GM19324 (cell line): Measurements from ENCODE around the gene SAMSN1.
A peak's percentile ranks its signal among the peaks of the same experiment; 100 is the strongest.
"Not testable (repeated sequence)": the region's sequence is repeated elsewhere in the genome, so short reads cannot be mapped to it uniquely, and the experiment has no call there.

ENCODE experiments used
- ATAC-seq: cut with Tn5 transposase; IDR thresholded peaks from one replicate; pipeline ENCODE4 v1.9.1; 2021; ENCODE audit warnings: mild to moderate bottlenecking, moderate library complexity; ENCODE audit not compliant: unreplicated experiment, low FRiP score

SAMSN1 gene

DNA sequence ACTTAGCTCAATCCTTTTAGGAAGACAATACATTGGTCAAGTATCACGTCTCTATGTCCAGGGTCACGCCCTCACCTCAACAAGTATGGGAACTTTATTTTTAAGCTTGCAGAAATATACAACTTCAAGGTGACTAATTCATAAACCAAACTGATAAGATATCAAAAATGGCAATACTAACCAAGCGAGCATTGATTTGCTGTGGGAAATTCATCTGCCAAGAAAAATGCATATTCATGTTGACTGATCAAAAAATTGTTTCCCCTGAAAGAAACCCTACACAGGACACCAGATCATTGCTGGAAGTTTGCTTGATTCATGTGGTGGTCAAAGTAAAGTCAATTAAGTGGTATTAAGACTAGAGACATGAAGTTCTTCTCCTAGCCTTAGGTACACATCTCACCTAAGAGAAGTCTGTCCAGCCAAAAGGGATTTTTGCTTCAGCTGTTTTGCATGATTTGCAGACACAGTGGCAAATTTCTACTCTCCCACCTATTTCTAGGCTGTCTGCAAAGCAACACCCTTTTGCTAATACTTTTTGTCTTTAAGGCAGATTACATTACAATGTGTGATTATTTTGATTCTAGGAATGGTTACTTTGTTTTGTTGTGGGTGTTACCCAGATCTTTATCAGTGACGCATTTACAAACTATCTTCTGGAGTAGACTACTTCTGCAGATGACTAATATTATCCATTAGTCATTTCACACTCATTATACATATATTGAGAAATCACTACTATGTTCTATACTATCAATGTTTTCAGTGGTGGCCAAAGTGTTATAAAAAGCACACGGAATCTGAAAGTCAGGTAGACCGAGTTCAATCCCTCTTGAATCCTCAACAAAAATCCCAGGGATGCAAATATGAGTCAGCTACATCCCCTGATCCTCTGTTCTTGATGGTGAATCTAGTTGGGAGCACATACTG, 12.4 kb downstream of the SAMSN1 start:
- peak; percentile 65 for ATAC-seq

DNA sequence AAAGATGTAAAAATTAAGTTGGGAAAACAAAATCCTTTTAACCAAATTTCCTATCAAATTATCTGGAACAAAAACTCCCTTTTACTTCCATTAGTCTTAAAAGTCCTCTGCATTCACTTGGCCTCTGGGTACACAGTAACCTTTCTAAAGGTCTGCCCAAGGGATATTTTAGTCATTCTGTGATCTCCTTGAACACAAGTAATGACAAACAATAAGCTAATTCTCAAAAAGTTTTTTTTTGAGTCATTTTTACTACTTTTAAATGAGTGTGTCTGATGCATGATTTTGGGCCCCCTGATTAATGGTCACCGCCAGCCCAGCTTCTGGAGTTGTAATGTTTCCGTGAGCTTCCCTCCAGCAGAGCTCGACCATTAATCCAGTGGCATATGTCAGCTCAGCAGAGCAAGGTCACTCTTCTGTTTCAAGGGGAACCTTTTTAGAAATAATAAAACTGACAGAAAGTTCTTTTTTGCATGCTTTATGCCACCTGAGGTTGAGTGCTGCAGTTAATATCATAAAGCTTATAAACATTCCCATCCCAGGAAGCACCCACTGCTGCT, 14.3 kb downstream of the SAMSN1 start:
- no peak for ATAC-seq

DNA sequence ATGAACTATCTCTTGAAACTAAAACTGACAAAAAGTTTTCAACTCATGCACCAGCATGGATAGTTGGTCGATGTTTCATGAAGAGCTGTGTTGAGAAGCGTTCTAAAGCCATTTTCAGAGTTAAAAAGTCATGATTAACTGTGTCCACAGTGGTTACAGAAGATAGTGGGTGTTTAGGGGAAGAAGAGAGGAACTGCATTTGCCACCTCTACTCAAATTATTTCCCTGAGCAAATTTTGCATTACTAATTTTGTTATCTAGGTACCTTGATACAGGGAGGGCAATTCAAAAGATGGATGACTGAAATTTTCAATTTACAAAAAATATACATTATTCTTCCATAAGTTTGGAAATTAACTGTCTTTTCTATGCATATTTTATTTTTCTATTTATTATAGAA, 15.5 kb downstream of the SAMSN1 start:
- no peak for ATAC-seq

DNA sequence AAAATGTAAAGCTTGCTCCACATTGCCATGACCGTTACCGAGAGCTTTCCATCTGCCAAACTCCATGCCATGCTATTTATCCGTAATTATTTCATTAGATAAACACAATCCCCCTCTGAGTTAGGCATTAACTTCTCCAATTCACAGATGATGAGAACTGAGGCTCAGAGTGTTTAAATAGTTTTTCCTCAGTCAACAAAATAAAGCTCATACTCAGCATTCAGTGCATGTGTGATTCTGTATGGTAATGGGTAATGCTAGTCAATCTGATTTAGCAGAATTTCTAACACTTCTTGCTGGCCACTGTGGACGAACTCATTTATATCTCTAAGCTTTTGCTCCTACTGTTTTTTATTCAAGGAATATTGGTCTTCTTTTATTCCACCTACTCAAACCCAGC, 17.3 kb downstream of the SAMSN1 start:
- no peak for ATAC-seq

DNA sequence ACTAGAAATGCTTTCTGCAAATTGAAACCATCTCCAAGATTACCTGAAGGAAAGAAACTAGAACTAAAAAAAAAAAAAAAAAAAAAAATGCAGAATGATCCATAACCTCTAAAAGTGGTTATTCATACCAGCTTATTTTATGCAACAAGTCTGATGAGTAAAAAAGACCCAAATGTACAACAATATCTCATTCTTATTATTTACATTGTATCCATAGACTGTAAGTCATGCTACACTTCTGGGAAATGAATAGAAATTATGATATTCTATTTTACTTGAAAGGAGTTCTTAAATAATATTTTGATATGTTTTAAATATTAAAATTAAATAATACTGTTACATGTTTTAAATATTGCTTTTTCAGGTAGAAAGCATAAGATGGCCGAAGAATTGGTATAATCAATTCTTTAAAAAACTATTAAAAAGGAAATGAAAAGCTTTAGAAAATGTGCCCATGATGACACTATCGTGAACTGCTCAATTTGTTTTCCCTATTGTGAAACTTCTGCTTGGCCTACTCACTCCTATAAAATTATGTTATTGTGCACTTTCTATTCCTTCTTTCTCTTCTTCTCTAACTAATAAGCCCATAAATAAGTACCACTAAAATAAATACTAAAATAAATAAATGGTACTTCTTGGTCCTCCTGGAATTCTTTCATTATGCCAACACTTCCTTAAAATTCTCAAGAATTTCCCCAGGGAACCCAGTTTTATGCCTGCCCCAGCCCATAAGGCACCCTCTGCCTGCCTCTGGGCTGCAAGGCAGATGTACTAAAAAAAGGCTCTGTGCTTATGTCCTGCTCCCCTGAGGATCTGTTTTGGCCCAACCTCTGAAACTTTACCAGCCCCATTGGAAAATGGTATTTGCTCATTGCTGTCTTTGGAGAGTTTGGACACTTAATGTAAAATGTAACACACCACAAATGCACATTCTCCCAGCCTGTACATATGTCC, 18.1 kb downstream of the SAMSN1 start:
- ATAC-seq, result no peak

DNA sequence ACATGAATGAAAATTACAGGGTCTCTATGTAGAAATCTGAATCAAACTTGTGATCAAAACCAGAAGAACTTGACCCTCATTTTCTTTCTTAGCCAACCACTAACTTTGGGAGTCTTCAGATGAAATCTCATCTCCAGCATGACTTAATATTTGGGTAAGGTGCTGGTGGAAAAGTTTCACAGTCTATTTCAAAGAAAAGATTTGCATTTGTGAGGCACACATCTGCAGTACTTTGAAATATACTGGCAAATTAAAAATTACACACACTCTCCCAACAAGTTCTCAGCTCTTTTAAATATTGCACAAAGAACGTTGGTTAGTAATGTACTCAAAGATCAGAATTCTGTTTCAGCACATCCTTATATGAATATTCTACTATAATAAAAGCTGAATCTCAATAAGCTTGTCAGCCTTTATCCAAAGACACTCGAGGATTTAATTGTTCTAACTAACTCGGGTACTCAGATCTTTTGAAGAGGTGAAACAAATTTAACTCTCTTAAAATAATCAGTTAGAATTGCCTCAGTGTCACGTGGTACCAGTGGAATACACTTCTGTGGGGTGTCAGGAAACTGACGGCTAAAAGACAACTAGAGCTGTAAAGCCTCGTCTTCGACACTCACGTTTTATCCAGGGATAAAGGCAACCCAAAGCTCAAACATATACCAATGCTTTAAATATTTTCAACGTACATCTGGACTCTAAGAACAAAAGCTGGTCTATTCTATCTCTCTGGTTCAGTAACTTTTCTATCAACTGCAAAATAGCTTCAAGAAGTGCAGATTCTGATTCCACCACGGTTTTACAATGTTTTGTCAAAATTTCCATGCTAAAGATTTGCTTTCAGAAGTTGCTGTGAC, 19.0 kb downstream of the SAMSN1 start:
- no peak for ATAC-seq

DNA sequence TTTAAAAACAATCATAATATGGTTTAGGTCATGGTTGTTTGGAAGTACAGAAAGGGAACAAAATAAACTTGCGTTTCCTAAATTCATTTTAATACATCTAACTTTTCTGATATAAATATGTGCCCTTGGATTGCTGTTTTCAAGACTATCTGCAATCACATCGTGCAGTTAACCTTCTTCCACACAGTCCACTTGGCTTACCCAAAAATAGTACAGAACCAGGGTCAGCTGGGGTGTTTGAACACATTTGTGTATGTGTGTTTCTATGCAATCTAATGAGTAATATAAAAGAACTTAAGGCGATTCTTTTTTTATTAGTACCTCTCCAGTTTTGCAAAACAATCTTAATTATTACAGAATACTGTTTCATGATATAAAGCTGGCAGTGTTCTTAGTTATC, 19.9 kb downstream of the SAMSN1 start:
- no peak for ATAC-seq

DNA sequence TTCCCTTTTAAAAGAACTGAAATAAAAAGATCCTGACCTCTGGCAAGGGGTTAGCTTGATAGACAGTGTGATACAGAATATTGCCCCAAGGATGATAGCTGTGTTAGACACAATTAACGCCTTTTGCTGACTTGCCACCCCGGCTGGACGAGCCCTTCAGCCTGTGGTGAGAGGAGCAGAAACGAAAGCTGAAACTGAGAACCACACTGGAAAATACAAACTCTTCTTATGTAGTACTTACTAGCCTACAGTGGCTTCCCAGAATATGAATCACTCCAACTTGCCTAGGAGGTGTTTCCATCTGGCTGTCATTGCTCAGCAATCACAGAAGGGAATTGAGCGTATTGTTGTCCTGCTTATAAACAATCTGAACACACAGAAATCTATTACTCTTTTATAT, 22.9 kb downstream of the SAMSN1 start:
- ATAC-seq, result peak; percentile 84

DNA sequence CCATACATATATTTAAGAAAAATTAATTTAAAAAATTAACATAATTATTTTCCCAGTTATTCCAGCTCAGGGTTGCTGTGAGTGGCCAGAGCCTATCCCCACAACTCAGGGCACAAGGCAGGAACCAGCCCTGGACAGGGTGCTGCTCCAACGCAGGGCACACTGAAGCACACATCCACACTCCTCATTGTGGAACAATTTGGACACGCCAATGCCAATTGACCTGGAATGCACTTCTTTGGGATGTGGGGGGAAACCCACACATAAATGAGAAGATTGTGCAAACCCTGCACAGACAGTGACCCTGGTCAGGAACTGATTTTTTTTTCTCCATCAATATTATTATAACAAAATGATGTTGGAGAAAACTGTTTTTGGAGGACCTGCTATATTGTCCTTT, 23.4 kb downstream of the SAMSN1 start:
- no peak for ATAC-seq

DNA sequence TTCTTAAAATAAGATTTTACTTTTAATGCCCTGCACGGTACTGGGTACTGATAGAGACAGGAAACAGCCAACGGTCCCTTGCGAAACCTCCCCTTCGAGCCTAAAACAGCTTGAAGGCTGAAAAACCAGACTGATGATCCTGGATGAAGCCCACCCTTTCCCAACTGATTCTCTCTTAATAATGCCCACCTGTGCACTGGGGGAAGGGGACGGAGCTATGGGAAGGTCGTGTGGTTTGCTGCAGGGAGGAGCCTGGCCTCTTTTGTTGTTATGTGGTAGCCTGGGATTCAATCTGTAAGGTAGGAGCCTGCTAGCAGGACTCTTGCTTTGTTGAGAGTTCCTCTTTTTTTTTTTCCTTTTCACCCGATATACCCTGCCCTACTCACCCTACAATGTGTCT, 25.6 kb downstream of the SAMSN1 start:
- no peak for ATAC-seq

DNA sequence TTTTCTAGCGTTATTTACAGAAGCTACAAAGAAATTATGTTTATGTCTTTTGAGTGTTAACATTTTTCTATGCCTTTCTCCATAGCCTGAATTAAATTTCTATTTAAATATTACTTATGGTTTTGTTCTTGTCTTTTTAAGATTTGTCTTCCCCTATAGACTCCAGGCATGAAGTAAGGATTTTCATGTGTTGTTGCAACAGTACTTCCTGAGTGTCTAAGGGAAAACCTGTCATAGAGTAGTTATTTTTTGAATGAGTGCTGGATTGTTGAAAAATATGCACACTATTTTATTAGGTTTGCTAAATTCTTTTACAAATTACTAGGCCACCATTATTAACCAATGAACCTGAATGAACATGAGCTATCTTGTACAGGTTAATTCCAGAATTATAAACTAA, 27.1 kb downstream of the SAMSN1 start:
- no peak for ATAC-seq

DNA sequence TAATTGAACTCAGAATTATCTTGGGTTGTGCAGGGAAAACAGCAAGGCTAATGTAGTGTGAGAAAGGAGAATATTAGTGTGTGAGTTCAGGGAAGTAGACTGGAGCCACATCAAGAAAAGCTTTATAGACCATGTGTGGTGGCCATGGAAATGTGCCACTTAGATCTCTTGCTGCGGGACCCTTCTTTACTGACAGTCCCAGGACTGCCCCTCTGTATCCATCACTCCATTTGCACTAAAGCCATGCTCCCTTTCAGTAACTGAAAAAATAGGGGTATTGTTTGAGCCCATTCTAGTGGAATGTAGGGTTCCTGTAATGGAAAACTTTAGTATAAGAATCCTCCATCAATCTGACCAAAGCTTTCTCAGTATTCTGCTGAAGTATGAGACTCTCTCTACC, 32.3 kb downstream of the SAMSN1 start:
- no peak for ATAC-seq

DNA sequence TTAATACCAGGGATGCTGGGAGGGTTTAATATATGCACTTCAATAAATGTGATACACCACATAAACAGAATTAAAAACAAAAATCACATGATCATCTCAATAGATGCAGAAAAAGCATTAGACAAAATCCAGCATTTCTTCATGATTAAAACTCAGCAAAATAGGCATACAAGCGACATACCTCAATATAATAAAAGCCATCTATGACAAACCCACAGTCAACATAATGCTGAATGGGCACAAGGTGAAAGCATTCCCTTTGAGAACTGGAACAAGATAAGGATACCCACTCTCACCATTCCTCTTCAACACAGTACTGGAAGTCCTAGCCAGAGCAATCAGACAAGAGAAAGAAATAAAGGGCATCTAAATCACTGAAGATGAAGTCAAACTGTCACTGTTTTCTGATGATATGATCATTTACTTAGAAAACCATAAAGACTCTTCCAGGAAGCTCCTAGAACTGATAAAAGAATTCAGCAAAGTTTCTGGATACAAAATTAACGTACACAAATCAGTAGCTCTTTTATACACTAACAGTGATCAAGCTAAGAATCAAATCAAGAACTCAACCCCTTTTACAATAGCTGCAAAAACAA, 39.2 kb downstream of the SAMSN1 start:
- not testable (repeated sequence) for ATAC-seq

DNA sequence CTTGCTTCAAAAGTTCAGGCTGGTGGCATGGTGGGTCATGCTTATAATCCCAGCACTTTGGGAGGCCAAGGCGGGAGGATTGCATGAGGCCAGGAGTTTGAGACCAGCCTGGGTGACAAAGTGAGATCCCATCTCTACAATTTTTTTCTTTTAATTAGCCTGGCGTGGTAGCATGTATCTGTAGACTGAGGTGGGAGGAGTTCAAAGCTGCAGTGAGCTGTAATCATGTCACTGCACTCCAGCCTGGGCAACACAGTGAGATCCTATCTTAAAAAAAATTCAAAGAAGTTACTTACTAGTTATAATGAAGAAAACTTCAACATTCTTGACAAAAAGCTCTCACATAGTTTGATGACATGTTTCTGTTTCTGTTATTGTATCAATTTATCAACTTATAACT, 45.2 kb downstream of the SAMSN1 start:
- no peak for ATAC-seq

DNA sequence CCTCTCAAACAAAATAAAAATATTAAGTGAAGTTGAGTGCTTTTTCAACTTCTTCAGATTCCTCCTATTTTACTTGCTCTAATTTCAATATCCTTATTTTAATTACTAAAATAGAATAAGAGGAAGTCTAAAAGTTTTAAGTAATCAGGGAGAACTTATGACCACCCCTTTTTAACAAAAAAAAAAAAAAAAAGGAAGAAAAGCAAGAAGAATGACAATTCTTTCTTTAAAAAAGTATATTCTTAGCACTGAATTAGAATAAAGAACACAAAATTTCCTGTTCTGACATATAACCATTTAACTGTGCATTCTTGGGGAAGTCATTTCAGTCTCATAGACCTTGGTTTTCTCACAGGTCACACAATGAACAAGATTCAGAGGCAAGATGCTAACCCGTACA, 46.8 kb downstream of the SAMSN1 start:
- no peak for ATAC-seq

DNA sequence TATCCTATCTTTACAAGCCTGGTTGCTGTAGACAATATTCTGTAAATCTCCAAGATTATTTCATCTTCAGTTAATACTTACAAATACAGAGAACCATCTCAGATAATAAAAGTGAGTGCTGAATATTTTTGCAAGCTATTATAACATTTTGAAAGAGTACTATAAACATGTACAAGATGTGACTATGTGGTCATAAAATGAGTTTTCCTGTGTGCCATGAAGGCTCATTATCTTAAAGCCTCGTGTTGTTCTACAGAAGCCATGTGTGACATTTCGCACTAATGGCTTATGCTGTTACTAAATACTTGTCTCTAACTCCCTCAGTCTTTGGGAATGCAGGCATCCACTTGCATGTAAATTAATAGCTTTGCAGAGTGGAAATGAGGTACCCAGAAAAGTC, 48.3 kb downstream of the SAMSN1 start:
- no peak for ATAC-seq

DNA sequence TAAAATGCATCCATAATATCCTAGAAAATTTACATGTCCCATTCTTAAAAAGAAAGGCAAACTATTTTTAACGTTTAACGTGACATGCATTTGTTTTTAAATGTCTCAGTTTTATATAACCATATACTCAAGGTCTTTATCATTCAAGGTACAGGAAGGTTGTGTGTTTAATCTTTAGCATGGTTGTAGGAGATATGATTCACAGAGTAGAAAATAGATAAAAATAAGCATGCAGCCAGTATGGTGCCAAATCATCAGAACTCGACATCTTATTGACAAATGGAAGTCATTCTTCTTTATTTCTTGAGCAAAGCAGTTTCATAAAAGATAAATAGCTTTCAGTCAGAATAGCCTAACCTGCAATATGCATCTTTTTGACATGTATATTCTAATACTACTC, 51.0 kb downstream of the SAMSN1 start:
- no peak for ATAC-seq

DNA sequence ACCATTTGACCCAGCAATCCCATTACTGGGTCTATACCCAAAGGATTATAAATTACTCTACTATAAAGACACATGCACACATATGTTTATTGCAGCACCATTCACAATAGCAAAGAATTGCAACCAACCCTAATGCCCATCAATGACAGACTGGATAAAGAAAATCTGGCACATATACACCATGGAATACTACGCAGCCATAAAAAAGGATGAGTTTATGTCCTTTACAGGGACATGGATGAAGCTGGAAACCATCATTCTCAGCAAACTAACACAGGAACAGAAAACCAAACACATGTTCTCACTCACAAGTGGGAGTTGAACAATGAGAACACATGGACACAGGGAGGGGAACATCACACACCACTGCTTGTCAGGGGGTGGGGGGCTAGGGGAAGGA, 51.9 kb downstream of the SAMSN1 start:
- ATAC-seq, result not testable (repeated sequence)

DNA sequence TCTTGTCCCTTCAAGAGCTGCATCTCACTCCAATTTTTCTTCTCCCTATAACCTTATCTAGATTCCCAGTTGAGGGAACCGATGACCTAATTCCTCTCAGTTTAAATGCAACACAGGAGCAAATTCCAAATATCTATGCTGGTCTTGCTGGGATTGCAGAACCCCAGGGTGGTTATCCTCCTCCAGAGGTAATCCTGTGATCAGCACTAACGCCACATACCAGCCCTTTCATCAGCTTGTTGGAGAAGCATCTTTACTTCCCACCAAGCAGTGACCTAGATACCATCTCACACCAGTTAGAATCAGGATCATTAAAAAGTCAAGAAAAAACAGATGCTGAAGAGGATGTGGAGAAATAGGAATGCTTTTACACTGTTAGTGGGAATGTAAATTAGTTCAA, 52.4 kb downstream of the SAMSN1 start:
- ATAC-seq, result no peak

DNA sequence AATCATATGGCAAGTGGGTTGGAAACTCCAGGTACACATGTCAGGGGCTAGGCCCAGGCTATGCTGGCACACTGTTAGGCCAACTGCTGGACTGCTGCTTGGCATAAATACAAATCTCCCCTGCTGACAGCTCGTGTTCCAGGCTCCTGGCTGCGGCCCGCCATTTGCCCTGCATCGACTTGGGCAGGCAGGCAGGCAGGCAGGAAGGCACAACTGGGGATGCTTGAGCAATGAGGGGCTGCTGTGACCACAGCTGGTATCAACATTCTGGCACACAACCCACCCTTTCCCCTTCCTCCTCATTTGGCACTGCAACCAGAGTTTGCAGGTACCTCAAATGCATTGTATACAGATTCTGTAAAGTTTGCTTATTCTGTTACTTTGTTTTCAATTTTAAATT, 53.2 kb downstream of the SAMSN1 start:
- no peak for ATAC-seq
